ENCODE measurements around the gene USP17L11.
"Not testable (repeated sequence)": the region's sequence is repeated elsewhere in the genome, so short reads cannot be mapped to it uniquely, and the experiment has no call there.

Gene USP17L11

GRCh38 chr4:9215105-9215504, at the start of gene USP17L11:
TSS of gene USP17L11 (plus strand) at chr4:9215405. CDS start at chr4:9215405, 0 bp downstream.
- not testable (repeated sequence) for DNase-seq (ENCODE audit: low read depth in 1 of 2, low spot score in 1 of 2)

- not testable (repeated sequence) for DNase-seq (ENCODE audit: low read depth in 1 of 2, low spot score in 1 of 2)
Observed at GRCh38 chr4:9165990-9166389, 49.2 kb upstream of the USP17L11 start.

GRCh38 chr4:9169791-9170459, 45.3 kb upstream of the USP17L11 start, which contains the start of gene FAM90A26:
TSS of gene FAM90A26 (plus strand) at chr4:9170409. CDS start at chr4:9173173, 2,764 bp downstream.
- DNase-seq (ENCODE audit: low read depth in 1 of 2, low spot score in 1 of 2), result not testable (repeated sequence)

- DNase-seq (ENCODE audit: low read depth in 1 of 2, low spot score in 1 of 2), result not testable (repeated sequence)
Observed at GRCh38 chr4:9210357-9210756, 4.8 kb upstream of the USP17L11 start, which contains the start of gene USP17L10. TSS of gene USP17L10 (plus strand) at chr4:9210657. CDS start at chr4:9210657, 0 bp downstream.

GRCh38 chr4:9214701-9215100, 504 bp upstream of the USP17L11 start:
- not testable (repeated sequence) for DNase-seq (ENCODE audit: low read depth in 1 of 2, low spot score in 1 of 2)

- DNase-seq (ENCODE audit: low read depth in 1 of 2, low spot score in 1 of 2), result not testable (repeated sequence)
Observed at GRCh38 chr4:9219852-9220251, 4.6 kb downstream of the USP17L11 start, which contains the start of gene USP17L12. TSS of gene USP17L12 (plus strand) at chr4:9220152. CDS start at chr4:9220152, 0 bp downstream.

GRCh38 chr4:9224596-9224995, 9.4 kb downstream of the USP17L11 start, which contains the start of gene USP17L13:
TSS of gene USP17L13 (plus strand) at chr4:9224896. CDS start at chr4:9224896, 0 bp downstream.
- DNase-seq (ENCODE audit: low read depth in 1 of 2, low spot score in 1 of 2), result not testable (repeated sequence)

- DNase-seq (ENCODE audit: low read depth in 1 of 2, low spot score in 1 of 2), result not testable (repeated sequence)
Observed at GRCh38 chr4:9230249-9230648, 15.0 kb downstream of the USP17L11 start.

GRCh38 chr4:9234085-9234484, 18.9 kb downstream of the USP17L11 start, which contains the start of gene USP17L15:
TSS of gene USP17L15 (plus strand) at chr4:9234385. CDS start at chr4:9234385, 0 bp downstream.
- not testable (repeated sequence) for DNase-seq (ENCODE audit: low read depth in 1 of 2, low spot score in 1 of 2)

- DNase-seq (ENCODE audit: low read depth in 1 of 2, low spot score in 1 of 2), result not testable (repeated sequence)
Observed at GRCh38 chr4:9238461-9238860, 23.3 kb downstream of the USP17L11 start.

- DNase-seq (ENCODE audit: low read depth in 1 of 2, low spot score in 1 of 2), result not testable (repeated sequence)
Observed at GRCh38 chr4:9243579-9243978, 28.4 kb downstream of the USP17L11 start, which contains the start of gene USP17L17. TSS of gene USP17L17 (plus strand) at chr4:9243879. CDS start at chr4:9243879, 0 bp downstream.

GRCh38 chr4:9247953-9248680, 32.9 kb downstream of the USP17L11 start, which contains the start of gene USP17L18:
TSS of gene USP17L18 (plus strand) at chr4:9248630. CDS start at chr4:9248630, 0 bp downstream.
- DNase-seq (ENCODE audit: low read depth in 1 of 2, low spot score in 1 of 2), result not testable (repeated sequence)

GRCh38 chr4:9253078-9253477, 37.9 kb downstream of the USP17L11 start, which contains the start of gene USP17L19:
TSS of gene USP17L19 (plus strand) at chr4:9253378. CDS start at chr4:9253378, 0 bp downstream.
- DNase-seq (ENCODE audit: low read depth in 1 of 2, low spot score in 1 of 2), result not testable (repeated sequence)

- DNase-seq (ENCODE audit: low read depth in 1 of 2, low spot score in 1 of 2), result not testable (repeated sequence)
Observed at GRCh38 chr4:9257824-9258223, 42.6 kb downstream of the USP17L11 start, which contains the start of gene USP17L20. TSS of gene USP17L20 (plus strand) at chr4:9258124. CDS start at chr4:9258124, 0 bp downstream.

- not testable (repeated sequence) for DNase-seq (ENCODE audit: low read depth in 1 of 2, low spot score in 1 of 2)
Observed at GRCh38 chr4:9262572-9262971, 47.4 kb downstream of the USP17L11 start, which contains the start of gene USP17L21. TSS of gene USP17L21 (plus strand) at chr4:9262872. CDS start at chr4:9262872, 0 bp downstream.
